Naive B cell (primary cell): ENCODE results near the gene HEPHL1. TPM values are rescaled to one million over a fixed set of nuclear protein-coding genes. Genes with fewer than 3 reads are reported as not detected.
"Not testable (repeated sequence)": the region's sequence is repeated elsewhere in the genome, so short reads cannot be mapped to it uniquely, and the experiment has no call there.

Experiments
- ATAC-seq, 2 donors: fragments of 150-1000 bp; cut with Tn5 transposase; 2 replicates each; pipeline ENCODE4 v1.10.0; 2021; ENCODE audit warnings: low read depth in 2 of 2, mild to moderate bottlenecking in 2 of 2, moderate library complexity in 2 of 2
- DNase-seq: peaks from one replicate; pipeline ENCODE4 v3.0.0; 2022
- H3K27ac Mint-ChIP-seq, 6 donors: one replicate each; pipeline ENCODE4 v1.8.0; 2020 to 2022; ENCODE audit warnings: mild to moderate bottlenecking in 6 of 6, mixed read lengths in 6 of 6, moderate library complexity in 5 of 6, inconsistent platforms in 2 of 6
- H3K27me3 Mint-ChIP-seq, 3 donors: one replicate each; pipeline ENCODE4 v1.8.0; 2021 to 2022; ENCODE audit warnings: mixed read lengths in 3 of 3, mild to moderate bottlenecking in 1 of 3
- H3K36me3 Mint-ChIP-seq, 2 donors: one replicate each; pipeline ENCODE4 v1.8.0; 2020 to 2022; ENCODE audit warnings: mixed read lengths in 2 of 2, inconsistent platforms in 1 of 2, mild to moderate bottlenecking in 1 of 2
- H3K4me1 Mint-ChIP-seq, 3 donors: one replicate each; pipeline ENCODE4 v1.8.0; 2020 to 2022; ENCODE audit warnings: mixed read lengths in 3 of 3, inconsistent platforms in 1 of 3, mild to moderate bottlenecking in 1 of 3, moderate library complexity in 1 of 3
- H3K4me3 Mint-ChIP-seq, 8 donors: one replicate each; pipeline ENCODE4 v1.8.0; 2020 to 2022; ENCODE audit warnings: mild to moderate bottlenecking in 8 of 8, mixed read lengths in 8 of 8, moderate library complexity in 8 of 8, inconsistent platforms in 2 of 8
- H3K9me3 Mint-ChIP-seq, 7 donors: one replicate each; pipeline ENCODE4 v1.8.0; 2020 to 2022; ENCODE audit warnings: mixed read lengths in 7 of 7, mild to moderate bottlenecking in 5 of 7, inconsistent platforms in 2 of 7, moderate library complexity in 1 of 7
- polyA plus RNA-seq, 6 donors: library from polyadenylated mRNA; unstranded; fragments of 300-500 nt; fragmentation: Illumina TruSeq; gene quantifications; one replicate each; pipeline ENCODE4 v1.2.3, GENCODE V29; 2021; ENCODE audit warnings: low read depth in 6 of 6

Gene HEPHL1
- polyA plus RNA-seq, 6 donors from 2014 or later, result 0.05 to 0.29 (median 0.13) TPM; not detected in 2

GRCh38 chr11:94145431-94145830, 124.3 kb downstream of the HEPHL1 start:
- no peaks in the 10 kb centered on the region for H3K27me3 Mint-ChIP-seq
- peaks cover 71 to 76% (median 75%) of the 10 kb centered on the region in 3 donors for H3K4me1 Mint-ChIP-seq
- peak overlapping the region in 1 of 6 donors; percentile 33 for H3K27ac Mint-ChIP-seq
- H3K36me3 Mint-ChIP-seq, result no peaks in the 10 kb centered on the region
- DNase-seq, result no peak
- no peaks in the 10 kb centered on the region for H3K9me3 Mint-ChIP-seq
- no peak for ATAC-seq
- H3K4me3 Mint-ChIP-seq, result no peak overlapping the region

- H3K9me3 Mint-ChIP-seq, result no peaks in the 10 kb centered on the region
- no peak overlapping the region for H3K4me3 Mint-ChIP-seq
- DNase-seq (no peak), ATAC-seq (no peak)
- peaks cover 74 to 80% (median 77%) of the 10 kb centered on the region in 3 donors for H3K4me1 Mint-ChIP-seq
- H3K36me3 Mint-ChIP-seq, result no peaks in the 10 kb centered on the region
- H3K27me3 Mint-ChIP-seq, result no peaks in the 10 kb centered on the region
- H3K27ac Mint-ChIP-seq, result peak overlapping the region in 1 of 6 donors; percentile 66
Measured at GRCh38 chr11:94145916-94146315, 124.8 kb downstream of the HEPHL1 start.

- Mint-ChIP-seq H3K36me3 (no peaks in the 10 kb centered on the region), H3K4me3 (peak overlapping the region in 1 of 8 donors; percentile 7), H3K27me3 (no peaks in the 10 kb centered on the region), H3K4me1 (peaks cover 85 to 87% (median 85%) of the 10 kb centered on the region in 3 donors), H3K27ac (peak overlapping the region in 4 of 6 donors; percentile 26 to 90 (median 46)), H3K9me3 (no peaks in the 10 kb centered on the region)
- ATAC-seq (no peak), DNase-seq (no peak)
Measured at GRCh38 chr11:94147433-94147845, 126.3 kb downstream of the HEPHL1 start.

- H3K27ac Mint-ChIP-seq, result peak overlapping the region in 3 of 6 donors; percentile 9 to 58 (median 35)
- H3K36me3 Mint-ChIP-seq, result no peaks in the 10 kb centered on the region
- H3K4me3 Mint-ChIP-seq, result peak overlapping the region in 1 of 8 donors; percentile 2
- no peaks in the 10 kb centered on the region for H3K9me3 Mint-ChIP-seq
- ATAC-seq (no peak), DNase-seq (no peak)
- H3K4me1 Mint-ChIP-seq, result peaks cover 85 to 88% (median 85%) of the 10 kb centered on the region in 3 donors
- no peaks in the 10 kb centered on the region for H3K27me3 Mint-ChIP-seq
Measured at GRCh38 chr11:94148189-94148588, 127.0 kb downstream of the HEPHL1 start.

GRCh38 chr11:94149431-94150017, 128.4 kb downstream of the HEPHL1 start:
- H3K4me1 Mint-ChIP-seq, result peaks cover 78 to 88% (median 83%) of the 10 kb centered on the region in 3 donors
- no peaks in the 10 kb centered on the region for H3K36me3 Mint-ChIP-seq
- peak overlapping the region in 2 of 8 donors; percentile 5 to 6 for H3K4me3 Mint-ChIP-seq
- H3K27me3 Mint-ChIP-seq, result no peaks in the 10 kb centered on the region
- DNase-seq (no peak), ATAC-seq (no peak)
- peak overlapping the region in 4 of 6 donors; percentile 14 to 62 (median 37) for H3K27ac Mint-ChIP-seq
- H3K9me3 Mint-ChIP-seq, result no peaks in the 10 kb centered on the region

GRCh38 chr11:94150056-94150455, 128.9 kb downstream of the HEPHL1 start:
- H3K4me3 Mint-ChIP-seq, result peak overlapping the region in 1 of 8 donors; percentile 6
- H3K36me3 Mint-ChIP-seq, result no peaks in the 10 kb centered on the region
- ATAC-seq (no peak), DNase-seq (no peak)
- no peaks in the 10 kb centered on the region for H3K27me3 Mint-ChIP-seq
- peak overlapping the region in 4 of 6 donors; percentile 33 to 62 (median 37) for H3K27ac Mint-ChIP-seq
- no peaks in the 10 kb centered on the region for H3K9me3 Mint-ChIP-seq
- peaks cover 72 to 86% (median 78%) of the 10 kb centered on the region in 3 donors for H3K4me1 Mint-ChIP-seq

GRCh38 chr11:94150704-94151685, 129.8 kb downstream of the HEPHL1 start:
- Mint-ChIP-seq H3K4me1 (peaks cover 67 to 79% (median 78%) of the 10 kb centered on the region in 3 donors), H3K36me3 (peaks cover 0 to 4% of the 10 kb centered on the region in 2 donors), H3K27me3 (no peaks in the 10 kb centered on the region), H3K9me3 (no peaks in the 10 kb centered on the region), H3K4me3 (peak overlapping the region in 4 of 8 donors; percentile 12 to 64 (median 40)), H3K27ac (peak overlapping the region; percentile 17 to 85 (median 52))
- ATAC-seq (no peak), DNase-seq (no peak)

- no peak for DNase-seq
- H3K27ac Mint-ChIP-seq, result peak overlapping the region; percentile 34 to 88 (median 72)
Measured at GRCh38 chr11:94151903-94152677, 130.9 kb downstream of the HEPHL1 start.

GRCh38 chr11:94152678-94153065, 131.5 kb downstream of the HEPHL1 start:
- peaks cover 0 to 4% (median 0%) of the 10 kb centered on the region in 7 donors for H3K9me3 Mint-ChIP-seq
- H3K27ac Mint-ChIP-seq, result peak overlapping the region in 5 of 6 donors; percentile 12 to 88 (median 48)
- peaks cover 0 to 9% of the 10 kb centered on the region in 2 donors for H3K36me3 Mint-ChIP-seq
- H3K4me1 Mint-ChIP-seq, result peaks cover 60 to 69% (median 67%) of the 10 kb centered on the region in 3 donors
- peak overlapping the region in 2 of 8 donors; percentile 3 to 12 for H3K4me3 Mint-ChIP-seq
- no peak for ATAC-seq
- no peaks in the 10 kb centered on the region for H3K27me3 Mint-ChIP-seq
- no peak for DNase-seq

More at GRCh38 chr11:94151903-94152677, 130.9 kb downstream of the HEPHL1 start:
- no peak for ATAC-seq
- H3K4me3 Mint-ChIP-seq, result peak overlapping the region in 2 of 8 donors; percentile 2 to 3
- no peaks in the 10 kb centered on the region for H3K27me3 Mint-ChIP-seq
- peaks cover 0 to 9% of the 10 kb centered on the region in 2 donors for H3K36me3 Mint-ChIP-seq
- H3K9me3 Mint-ChIP-seq, result no peaks in the 10 kb centered on the region
- H3K4me1 Mint-ChIP-seq, result peaks cover 66 to 73% (median 71%) of the 10 kb centered on the region in 3 donors

GRCh38 chr11:94153320-94153719, 132.2 kb downstream of the HEPHL1 start:
- no peaks in the 10 kb centered on the region for H3K27me3 Mint-ChIP-seq
- H3K27ac Mint-ChIP-seq, result peak overlapping the region in 5 of 6 donors; percentile 1 to 68 (median 48)
- peaks cover 0 to 4% (median 0%) of the 10 kb centered on the region in 7 donors for H3K9me3 Mint-ChIP-seq
- peaks cover 0 to 9% of the 10 kb centered on the region in 2 donors for H3K36me3 Mint-ChIP-seq
- no peak for ATAC-seq
- H3K4me3 Mint-ChIP-seq, result no peak overlapping the region
- DNase-seq, result no peak
- H3K4me1 Mint-ChIP-seq, result peaks cover 54 to 65% (median 60%) of the 10 kb centered on the region in 3 donors

- Mint-ChIP-seq H3K4me1 (peaks cover 48 to 58% (median 58%) of the 10 kb centered on the region in 3 donors), H3K4me3 (no peak overlapping the region), H3K36me3 (peaks cover 0 to 9% of the 10 kb centered on the region in 2 donors), H3K27me3 (no peaks in the 10 kb centered on the region), H3K27ac (peak overlapping the region in 3 of 6 donors; percentile 26 to 82 (median 63)), H3K9me3 (peaks cover 0 to 4% (median 0%) of the 10 kb centered on the region in 7 donors)
- no peak for DNase-seq
- peak; percentile 64 to 73 for ATAC-seq
Measured at GRCh38 chr11:94154095-94154856, 133.1 kb downstream of the HEPHL1 start.

- not testable (repeated sequence) for DNase-seq, H3K27me3 Mint-ChIP-seq, H3K9me3 Mint-ChIP-seq, H3K27ac Mint-ChIP-seq, H3K4me3 Mint-ChIP-seq, ATAC-seq
- Mint-ChIP-seq H3K36me3 (peaks cover 7 to 13% of the 10 kb centered on the region in 2 donors), H3K4me1 (peaks cover 40 to 53% (median 50%) of the 10 kb centered on the region in 3 donors)
Measured at GRCh38 chr11:94157339-94157738, 136.2 kb downstream of the HEPHL1 start.
